ENCODE measurements around the gene MIB2.
"Not testable (repeated sequence)": the region's sequence is repeated elsewhere in the genome, so short reads cannot be mapped to it uniquely, and the experiment has no call there.

Gene MIB2

DNA sequence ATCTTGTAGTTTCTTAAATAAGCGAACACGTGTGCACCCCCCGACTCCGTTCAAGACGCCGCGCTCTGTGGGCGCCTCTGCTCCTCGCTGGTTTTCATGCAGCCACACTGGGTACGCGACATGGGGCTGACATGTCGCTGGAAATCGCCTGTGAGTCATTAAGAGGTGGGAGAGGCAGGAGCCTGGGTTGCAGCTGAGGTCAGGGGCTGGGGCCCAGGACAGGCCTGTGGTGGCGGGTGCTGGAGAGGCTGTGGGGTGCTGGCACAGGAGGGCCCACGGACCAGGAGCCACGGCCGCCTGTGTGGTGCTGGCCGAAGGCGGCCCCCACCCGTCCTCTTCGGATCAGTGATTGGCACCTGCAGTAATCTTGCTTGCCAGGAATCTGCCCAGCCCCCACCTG, 59.5 kb downstream of the MIB2 start:
- H3K9ac ChIP-seq (ENCODE audit: low read depth, low read length); H3K4me3 ChIP-seq (ENCODE audit: low read length); H3K9me3 ChIP-seq (replicated peaks; ENCODE audit: low read length); H3K27me3 ChIP-seq (ENCODE audit: control insufficient read depth, insufficient read depth, low read length); H3K4me1 ChIP-seq (ENCODE audit: control insufficient read depth, insufficient read depth, low read length); H3K4me2 ChIP-seq (ENCODE audit: low read length): not testable (repeated sequence)
- H3K36me3 ChIP-seq (ENCODE audit: insufficient read depth, low read length) = peaks cover 19% of the 10 kb centered on the region

DNA sequence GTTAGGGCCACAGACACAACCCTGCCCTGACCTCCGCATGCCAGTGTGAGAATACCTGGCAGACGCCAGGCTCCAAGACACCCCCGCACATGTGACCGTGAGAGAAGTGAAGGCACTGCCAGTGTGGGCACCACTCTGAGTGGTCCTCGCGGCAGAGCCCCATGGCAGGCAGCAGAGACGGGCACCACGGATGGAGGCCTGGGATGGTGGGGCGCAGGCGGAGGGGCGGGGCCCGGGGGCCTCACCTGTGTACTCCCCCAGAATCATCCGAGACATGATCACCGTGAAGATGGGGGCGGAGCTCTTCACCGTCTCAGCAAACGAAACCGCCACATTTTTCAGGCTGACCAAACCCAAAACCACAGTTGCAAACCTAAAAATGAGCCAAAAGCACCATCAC, 59.9 kb downstream of the MIB2 start:
- H3K9me3 ChIP-seq (replicated peaks; ENCODE audit: low read length); H3K4me3 ChIP-seq (ENCODE audit: low read length); H3K27me3 ChIP-seq (ENCODE audit: control insufficient read depth, insufficient read depth, low read length); H3K4me1 ChIP-seq (ENCODE audit: control insufficient read depth, insufficient read depth, low read length); H3K4me2 ChIP-seq (ENCODE audit: low read length); H3K9ac ChIP-seq (ENCODE audit: low read depth, low read length): not testable (repeated sequence)
- H3K36me3 ChIP-seq (ENCODE audit: insufficient read depth, low read length) = peaks cover 17% of the 10 kb centered on the region

DNA sequence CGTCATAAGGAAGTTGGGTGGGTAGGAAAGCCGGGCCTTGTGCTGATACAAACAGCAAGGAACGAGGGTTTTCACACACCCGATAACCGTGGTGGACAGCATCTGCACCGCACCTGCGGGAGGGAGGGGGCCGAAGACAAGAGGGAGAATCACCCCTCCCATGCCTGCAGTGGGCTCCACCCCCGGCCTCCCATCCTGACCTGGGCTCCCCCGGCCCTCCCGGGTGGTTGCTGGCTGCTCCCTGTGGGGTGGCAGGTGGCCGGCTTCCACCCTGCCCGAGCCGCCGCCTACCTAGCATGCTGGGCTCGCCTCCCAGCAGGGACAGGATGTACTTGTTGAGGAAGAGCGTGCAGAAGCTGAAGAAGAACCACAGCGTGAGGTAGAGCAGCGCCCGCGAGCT, 60.8 kb downstream of the MIB2 start:
- H3K4me2 ChIP-seq (ENCODE audit: low read length); H3K27me3 ChIP-seq (ENCODE audit: control insufficient read depth, insufficient read depth, low read length); H3K9me3 ChIP-seq (replicated peaks; ENCODE audit: low read length); H3K4me1 ChIP-seq (ENCODE audit: control insufficient read depth, insufficient read depth, low read length); H3K4me3 ChIP-seq (ENCODE audit: low read length); H3K9ac ChIP-seq (ENCODE audit: low read depth, low read length): not testable (repeated sequence)
- peaks cover 13% of the 10 kb centered on the region for H3K36me3 ChIP-seq (ENCODE audit: insufficient read depth, low read length)

DNA sequence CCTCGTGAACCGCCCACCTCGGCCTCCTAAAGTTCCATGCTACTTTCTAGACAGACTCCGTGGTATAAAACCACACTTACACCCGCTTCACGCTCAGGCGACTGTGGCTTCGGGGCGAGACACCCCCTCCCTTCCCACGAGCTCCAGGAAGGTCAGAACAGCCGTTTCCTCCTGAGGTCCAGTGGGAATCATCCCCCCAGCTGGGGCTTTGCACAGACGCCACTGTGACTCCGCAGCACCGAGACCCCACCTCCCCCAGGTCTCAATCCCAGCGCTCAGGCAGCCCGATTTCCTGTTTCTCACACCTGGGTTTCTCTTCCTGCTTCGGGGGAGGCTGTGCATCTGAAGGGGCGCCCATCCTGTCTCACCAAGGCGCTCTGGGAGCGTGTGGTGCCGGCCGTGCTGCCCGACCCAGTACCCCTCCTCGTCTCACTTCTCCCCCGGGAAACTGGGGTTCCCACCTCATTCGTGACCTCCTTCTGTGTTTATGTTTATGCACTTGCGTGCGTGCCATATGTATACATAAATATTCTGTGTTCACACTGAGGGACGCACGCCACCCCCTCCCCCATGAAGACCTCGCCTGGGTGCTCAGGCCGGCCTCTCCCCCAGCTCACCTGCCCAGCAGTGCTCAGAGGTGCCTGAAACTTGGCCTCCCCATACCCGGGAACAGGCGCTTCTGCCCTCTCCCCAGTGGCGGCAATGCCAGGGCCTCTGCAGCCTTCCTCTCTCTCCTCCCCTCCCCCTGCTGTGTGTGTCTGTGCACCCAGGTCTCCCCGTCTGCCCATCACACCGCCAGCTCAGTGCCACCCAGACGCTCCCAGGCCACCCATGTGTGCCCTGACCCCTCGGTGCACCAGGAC, 62.6 kb downstream of the MIB2 start:
- no peak overlapping the region for H3K4me3 ChIP-seq (ENCODE audit: low read length)
- no peaks in the 10 kb centered on the region for H3K9me3 ChIP-seq (replicated peaks; ENCODE audit: low read length)
- H3K27me3 ChIP-seq (ENCODE audit: control insufficient read depth, insufficient read depth, low read length) = no peaks in the 10 kb centered on the region
- H3K4me2 ChIP-seq (ENCODE audit: low read length) = no peak overlapping the region
- no peak overlapping the region for H3K9ac ChIP-seq (ENCODE audit: low read depth, low read length)
- no peaks in the 10 kb centered on the region for H3K4me1 ChIP-seq (ENCODE audit: control insufficient read depth, insufficient read depth, low read length)
- peaks cover 8% of the 10 kb centered on the region for H3K36me3 ChIP-seq (ENCODE audit: insufficient read depth, low read length)

DNA sequence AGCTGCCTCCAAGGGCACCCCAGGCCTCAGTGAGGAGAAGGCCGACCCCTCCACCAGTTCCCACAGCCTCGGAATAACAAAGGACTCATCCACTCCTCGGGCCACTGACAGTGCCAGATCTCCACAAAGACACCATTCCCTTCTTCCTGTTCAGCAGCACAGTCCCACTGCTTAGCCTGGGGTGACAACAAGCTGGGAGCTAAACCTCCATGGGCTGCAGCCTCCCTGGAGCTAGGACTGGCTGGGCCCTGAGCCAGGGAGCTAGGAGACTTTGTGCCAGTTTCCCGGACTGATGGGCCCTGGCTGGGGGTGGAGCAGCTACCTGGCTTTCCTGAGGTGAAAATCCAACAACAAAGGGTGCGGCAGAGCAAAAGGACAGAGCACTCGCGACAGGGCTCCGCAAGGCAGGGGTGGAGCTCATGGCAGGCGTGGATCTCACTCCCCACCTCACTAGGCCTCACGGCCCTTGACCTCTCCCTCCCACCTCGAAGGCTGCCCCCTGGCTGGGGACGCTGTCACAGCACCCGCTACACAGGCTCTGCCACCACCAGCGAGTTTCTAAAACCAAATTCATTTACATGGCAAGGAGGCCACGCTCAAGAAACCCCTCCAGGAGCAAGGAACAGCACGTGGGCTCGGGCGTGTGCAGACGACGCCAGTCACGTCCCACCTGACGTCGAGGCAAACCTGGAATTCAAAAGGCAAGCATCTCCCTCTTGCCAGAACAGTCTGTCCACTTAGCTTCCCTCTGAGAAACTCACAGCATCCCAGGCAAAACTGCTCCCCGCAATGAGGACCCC, 63.5 kb downstream of the MIB2 start:
- H3K9me3 ChIP-seq (replicated peaks; ENCODE audit: low read length) = no peaks in the 10 kb centered on the region
- H3K27me3 ChIP-seq (ENCODE audit: control insufficient read depth, insufficient read depth, low read length) = no peaks in the 10 kb centered on the region
- no peak overlapping the region for H3K4me3 ChIP-seq (ENCODE audit: low read length)
- H3K4me2 ChIP-seq (ENCODE audit: low read length) = no peak overlapping the region
- peaks cover 10% of the 10 kb centered on the region for H3K36me3 ChIP-seq (ENCODE audit: insufficient read depth, low read length)
- H3K4me1 ChIP-seq (ENCODE audit: control insufficient read depth, insufficient read depth, low read length) = no peaks in the 10 kb centered on the region
- H3K9ac ChIP-seq (ENCODE audit: low read depth, low read length) = no peak overlapping the region
